CD4-positive, alpha-beta T cell treated with Interleukin-4 for 1 hour (primary cell): Measurements from ENCODE around the gene HIBADH.
"Not testable (repeated sequence)": the region's sequence is repeated elsewhere in the genome, so short reads cannot be mapped to it uniquely, and the experiment has no call there.

ENCODE experiments used
- DNase-seq, 2 donors: peaks; one replicate each; pipeline ENCODE4 v3.0.0-alpha.2; 2020 to 2022

The HIBADH gene

DNA sequence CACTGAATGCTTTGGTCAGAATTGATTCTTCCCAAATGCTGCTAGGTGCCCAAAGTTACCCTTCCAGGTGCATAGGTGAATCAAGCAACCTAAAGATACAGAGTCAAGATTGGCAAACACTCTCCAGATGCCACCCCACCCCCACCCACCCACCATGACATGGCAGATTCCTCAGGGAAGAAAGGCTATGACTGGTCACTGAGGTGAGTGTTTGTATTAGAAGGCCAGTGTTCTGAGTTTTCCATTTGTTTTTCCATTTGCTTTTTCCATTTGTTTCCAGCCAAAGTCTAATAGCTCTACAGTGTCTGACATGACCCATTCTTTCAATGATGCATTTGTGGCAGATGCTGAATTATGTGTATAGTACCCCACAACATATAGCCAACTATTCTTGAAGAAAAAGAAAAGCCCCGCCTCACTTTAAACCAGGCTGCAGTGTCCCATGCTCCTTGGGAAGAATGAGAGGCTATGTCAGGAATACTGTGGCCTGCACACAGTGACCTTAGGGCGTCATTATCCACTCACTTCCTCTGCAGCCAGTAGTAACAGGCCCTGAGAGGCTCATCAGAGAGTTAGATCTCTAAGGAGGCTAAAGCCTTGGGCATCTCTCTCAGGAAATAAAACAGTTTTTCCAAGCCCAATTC lies 16.1 kb upstream of the HIBADH start:
- no peak for DNase-seq

DNA sequence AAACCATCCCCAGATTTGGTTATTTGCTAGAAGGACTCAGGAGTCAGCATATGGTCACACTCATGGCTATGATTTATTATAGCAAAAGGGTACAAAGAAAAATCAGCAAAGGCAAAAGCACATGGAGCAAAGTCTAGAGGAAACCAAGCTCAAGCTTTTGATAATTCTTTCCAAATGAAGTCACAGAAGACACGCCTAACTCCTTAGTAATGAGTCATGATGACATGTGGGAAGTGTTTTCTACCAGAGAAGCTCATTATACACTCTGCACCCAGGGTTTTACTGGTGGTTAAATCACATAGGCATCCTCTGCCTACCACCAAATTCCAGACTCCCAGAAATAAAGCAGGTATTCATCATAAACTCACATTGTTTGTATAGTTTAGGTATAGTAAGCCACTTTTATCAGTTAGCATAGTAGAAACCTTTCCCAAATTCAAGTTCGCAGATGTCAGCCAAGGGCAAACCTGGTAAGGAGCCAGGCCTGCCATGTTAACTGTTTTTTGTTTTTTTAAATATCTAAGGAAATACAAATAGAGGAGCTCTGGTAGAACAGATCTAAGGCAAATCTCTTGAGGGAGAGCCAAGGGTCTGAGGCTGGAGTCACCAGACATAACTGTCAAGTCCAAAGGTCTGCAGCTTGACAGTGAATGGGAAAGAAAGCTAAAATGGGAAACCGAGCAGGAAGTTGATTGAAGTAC lies 15.4 kb upstream of the HIBADH start:
- no peak for DNase-seq

DNA sequence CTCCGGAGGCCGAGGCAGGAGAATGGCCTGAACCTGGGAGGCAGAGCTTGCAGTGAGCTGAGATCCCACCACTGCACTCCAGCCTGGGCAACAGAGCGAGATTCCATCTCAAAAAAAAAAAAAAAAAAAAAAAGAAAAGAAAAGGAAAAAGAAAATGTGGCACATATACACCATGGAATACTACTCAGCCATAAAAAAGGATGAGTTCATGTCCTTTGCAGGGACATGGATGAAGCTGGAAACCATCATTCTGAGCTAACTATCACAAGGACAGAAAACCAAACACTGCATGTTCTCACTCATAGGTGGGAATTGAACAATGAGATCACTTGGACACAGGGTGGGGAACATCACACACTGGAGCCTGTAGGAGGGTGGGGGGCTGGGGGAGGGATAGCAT lies 11.4 kb upstream of the HIBADH start:
- DNase-seq: not testable (repeated sequence)

DNA sequence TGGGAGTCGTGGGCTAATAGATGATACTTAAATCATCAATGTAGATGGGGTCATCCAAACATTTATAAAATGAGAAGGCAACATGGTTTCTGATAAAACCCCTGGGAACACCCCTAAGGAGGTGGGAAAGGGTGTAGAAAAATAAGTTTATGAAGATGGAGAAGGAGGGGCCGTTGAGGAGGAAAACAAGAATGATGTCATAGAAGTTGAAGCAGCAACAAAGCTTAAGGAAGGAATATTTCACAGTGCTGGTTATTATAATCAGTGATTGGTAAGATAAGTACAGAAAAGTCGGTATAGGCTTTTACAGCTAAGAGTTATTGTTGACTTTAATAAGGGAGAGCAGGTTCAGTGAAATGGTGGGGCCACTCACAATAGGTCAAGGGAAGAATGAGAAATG lies 9.0 kb upstream of the HIBADH start:
- DNase-seq: no peak

DNA sequence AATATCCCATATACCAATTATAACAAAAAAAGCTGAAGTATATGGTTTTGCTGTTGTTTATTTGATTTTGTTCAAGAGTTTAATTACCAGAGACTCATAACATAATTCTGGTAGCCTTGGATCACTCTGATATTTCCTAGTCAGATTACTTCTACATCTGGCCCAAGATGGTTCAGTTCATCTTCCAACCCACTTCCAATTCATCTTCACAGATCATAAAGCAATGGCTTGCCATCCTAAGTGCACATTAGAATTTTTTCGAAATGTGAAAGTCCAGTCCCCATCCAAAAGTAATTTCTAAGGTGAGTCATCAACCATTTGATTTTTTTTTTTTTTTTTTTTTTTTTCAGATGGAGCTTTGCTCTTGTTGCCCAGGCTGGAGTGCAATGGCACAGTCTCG lies 8.0 kb upstream of the HIBADH start:
- DNase-seq: no peak

DNA sequence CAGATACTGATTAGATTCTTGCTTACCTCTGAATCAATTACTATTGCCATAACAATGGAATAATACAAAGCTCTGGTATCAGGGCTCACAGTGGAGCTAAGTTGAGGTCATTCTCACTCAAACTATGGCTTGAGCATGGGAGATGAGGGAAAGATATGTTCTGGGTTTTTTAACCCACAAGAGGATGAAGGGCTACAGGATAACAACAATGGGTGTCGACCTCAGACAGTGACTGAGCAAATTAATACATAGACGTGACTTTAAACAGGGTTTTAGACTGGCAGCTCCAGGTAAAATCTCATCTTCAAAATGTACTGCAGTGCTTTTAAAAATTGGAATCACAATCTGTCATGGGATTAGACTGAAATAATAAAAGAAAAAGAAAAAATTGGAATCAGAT lies 7.5 kb upstream of the HIBADH start:
- no peak for DNase-seq

DNA sequence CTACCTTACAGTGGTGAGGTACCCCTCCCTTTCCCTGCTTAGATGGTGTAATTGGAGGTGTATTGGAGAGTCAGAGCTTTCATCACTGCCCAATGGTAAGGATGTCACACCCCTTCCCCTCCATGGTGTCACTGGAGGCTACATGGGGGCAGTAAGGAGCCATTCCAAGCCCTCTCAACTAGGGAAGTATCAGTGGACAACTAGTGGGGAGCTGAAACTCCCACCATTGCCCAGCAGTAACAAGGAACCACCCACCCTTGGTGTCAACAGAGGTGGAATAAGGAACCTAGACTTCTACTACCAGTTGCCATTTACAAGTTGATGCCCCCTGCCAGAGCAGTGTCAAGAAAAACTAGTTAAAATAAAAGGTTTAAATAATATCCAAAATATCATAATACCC lies 2.8 kb upstream of the HIBADH start:
- no peak for DNase-seq

DNA sequence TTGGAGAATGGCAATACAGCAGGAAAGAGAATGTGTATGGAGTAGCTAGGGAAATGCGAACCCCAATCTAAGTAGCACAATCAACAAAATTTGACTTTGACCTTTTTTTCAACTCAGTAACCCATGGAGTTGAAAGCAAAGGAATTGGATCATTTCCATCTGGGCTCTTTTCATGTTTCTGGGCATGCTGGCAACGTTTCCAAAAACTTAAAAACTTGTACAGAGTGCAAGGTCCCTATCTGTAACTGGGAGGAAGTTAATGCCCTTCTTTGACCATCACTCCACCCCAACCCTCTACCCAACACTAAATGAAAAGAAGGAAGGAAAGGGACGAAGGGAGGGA lies 1.3 kb upstream of the HIBADH start:
- DNase-seq: no peak

DNA sequence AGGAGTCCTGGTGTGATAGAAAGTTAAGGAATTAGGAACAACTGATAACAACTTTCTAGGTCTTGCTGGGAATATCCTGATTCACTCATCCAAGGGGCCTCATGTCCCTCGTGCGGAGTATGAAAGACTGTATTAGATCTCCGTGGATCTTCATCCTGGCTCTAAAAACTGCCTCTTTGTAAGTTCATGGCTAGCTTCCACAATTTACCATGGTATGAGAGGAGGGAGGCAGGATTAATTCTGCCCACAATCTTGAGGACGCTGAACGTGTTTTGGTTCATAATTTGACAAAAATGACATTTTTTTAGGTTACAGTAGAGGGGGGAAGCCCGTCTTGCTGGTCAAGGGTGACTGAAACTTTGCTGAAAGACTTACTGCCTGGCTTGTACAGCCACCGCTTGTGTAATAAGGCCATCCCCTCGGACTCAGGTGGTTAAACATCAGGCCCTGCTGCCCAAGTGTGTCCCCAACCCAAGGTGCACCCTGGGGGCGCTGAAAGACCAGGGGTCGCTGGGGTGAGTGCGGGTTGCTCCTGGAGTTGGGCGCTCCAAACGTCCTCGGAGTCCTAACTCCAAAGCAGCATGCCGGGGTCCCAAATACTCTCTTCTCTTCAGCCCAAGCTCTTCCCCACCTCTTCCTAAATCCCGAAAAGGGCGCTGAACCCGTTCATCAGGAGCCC lies 733 bp downstream of the HIBADH start:
- peak; percentile 5 to 11 for DNase-seq

DNA sequence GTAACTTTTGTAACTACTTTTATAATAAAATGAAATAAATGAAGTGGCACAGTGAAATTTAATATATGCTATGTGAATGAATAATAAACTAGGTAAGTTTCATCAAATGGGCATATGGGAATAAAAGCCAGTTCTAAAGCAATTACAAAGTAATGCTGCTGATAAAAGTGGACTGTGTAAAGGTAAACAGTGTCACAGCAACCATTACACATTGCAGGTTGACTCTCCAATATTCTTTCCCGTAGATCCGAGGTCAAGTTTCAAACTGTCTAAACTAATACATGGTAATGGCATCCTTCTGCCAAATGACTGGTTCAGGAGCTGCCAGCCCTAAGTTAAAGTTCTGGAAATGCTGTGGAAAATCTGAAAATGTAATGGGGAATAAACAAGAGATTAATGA lies 6.0 kb downstream of the HIBADH start:
- no peak for DNase-seq

DNA sequence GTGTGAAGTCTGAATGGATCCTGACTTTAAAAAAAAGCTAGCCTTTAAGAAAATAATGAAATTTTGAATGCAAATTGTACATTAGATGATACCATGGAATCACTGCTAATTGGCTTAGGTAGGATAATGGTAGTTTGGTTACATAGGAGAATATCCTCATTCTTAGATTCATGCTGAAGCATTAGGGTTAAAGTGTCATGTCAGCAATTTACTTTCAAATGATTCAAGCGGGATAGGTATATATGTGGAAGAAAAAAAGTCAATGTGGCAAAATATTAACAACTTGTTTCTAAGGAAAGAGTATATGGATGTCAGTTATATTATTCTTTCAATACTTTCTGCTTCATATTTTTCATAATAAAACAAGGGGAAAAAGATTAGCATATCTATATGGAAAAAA lies 7.5 kb downstream of the HIBADH start:
- DNase-seq: no peak

DNA sequence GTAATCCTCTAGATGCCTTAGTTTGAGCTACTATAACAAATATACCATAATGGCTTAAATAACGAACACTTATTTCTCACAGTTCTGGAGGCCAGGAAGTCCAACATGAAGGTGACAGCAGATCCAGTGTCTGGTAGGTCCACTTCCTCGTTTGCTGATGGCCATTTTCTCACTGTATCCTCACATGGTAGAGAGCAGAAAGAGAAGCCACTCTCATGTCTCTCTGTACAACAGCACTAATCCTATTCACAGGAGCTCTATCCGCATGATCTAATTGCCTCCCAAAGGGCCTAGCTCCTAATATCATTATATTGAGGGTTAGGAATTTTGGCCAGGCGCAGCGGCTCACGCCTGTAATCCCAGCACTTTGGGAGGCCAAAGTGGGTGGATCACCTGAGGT lies 10.2 kb downstream of the HIBADH start:
- no peak for DNase-seq

DNA sequence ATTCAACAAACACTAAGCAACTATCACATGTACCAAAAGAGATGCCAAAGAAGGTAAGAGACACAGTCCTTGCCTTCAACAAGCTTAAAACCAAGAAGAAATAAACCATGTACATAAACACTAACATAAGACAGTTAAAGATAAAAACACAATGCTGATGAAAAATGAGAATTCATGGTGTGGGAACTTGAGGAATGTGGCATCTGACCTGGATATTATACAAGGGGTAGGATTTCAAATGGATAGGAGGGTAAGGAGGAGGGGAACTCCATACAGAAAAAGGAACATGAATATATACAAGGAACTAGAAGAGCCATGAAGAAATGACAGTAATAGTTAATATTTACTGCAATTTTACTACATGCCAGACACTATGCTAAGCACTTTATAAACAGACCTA lies 11.0 kb downstream of the HIBADH start:
- DNase-seq: no peak

DNA sequence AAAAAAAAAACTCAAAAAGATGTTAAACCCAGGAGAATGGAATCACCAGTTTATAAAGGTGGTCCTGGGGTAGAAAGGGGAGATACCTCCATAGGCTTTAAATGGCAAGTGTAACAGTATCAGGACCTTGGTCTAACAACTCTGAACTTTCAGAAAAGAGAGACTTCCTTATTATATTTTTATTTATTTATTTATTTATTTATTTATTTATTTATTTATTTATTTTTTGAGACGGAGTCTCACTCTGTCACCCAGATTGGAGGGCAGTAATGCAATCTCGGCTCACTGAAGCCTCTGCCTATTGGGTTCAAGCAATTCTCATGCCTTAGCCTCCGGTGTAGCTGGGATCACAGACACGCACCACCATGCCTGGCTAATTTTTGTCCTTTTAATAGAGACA lies 12.4 kb downstream of the HIBADH start:
- no peak for DNase-seq

DNA sequence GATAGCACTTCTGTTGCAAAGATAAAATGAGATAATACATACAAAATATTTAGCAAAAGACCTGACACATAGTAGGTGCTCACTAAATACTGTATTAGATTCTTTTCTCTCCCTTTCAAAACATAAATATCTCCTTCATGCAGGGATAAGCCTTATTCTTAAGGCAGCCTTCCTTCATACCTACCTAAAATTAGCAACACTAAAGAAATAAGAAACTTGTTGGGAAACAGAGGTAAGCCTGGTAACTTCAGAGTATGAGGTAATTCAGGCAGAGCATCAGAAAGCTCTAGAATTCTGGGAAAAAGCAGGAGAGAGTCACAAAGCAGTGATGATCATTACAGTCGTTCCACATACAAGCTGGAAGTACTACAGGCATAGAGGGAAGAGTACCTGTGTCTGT lies 15.2 kb downstream of the HIBADH start:
- no peak for DNase-seq

DNA sequence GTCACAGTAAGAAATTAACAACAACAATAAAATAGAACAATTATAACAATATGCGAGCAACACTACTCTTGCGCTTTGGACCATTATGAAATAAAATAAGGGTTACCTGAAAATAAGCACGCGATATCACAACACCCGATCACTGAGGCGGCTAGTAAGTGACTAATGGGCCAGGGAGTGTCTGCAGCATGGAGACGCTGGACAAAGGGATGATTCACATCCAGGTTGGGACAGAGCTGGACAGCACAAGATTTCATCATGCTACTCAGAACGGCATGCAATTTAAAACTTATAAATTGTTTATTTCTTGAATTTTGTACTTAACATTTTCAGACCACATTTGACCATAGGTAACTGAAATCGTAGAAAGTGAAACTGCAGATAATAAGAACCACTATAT lies 15.6 kb downstream of the HIBADH start:
- DNase-seq: no peak

DNA sequence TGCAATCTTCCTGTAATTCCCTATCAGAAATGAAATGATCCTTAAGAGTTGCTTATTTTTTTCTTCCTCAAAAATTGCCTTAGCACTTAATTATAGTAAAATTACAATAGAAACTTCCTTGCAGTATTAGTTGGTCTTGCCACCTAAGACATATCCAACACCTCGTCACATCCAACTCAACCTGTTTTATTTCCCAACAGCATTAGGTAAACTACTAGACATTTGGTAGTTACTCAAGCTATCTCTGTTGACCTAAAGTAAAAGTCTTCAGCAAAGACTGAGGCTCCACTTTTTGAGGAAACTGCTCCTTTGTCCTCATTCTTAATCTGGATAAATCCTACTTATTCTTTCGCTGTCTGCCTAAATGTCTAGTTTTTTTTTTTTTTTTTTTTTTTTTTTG lies 20.4 kb downstream of the HIBADH start:
- DNase-seq: no peak

DNA sequence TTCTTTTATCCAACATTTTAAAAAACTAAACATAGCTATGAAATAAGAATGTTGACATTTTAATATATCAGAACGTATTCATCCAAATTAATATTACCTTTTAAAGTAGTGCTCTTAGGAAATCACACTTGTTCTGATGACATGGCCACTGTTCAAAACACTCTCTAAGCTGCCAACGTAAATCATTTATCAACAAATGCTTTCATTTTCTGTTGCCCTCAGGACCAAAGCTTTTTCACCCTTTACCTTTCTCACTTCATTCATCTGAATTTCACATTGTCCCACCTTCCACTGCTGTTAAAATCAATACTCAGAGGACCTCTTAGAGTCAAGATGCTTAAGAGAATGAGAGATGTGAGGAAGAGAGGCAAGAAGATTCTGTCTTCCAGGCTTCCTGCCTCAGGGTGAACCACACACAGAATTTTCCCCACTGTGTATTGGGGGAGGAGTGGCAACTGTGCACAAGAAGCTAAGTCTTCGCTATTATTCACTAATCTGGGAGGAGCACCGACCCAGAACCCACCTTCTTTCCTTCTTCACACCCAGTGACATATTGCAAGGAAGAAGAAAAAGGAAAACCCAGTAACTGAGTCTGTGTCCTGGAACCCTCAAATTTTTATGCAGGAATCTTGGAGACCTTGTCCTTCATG lies 21.0 kb downstream of the HIBADH start:
- no peak for DNase-seq

DNA sequence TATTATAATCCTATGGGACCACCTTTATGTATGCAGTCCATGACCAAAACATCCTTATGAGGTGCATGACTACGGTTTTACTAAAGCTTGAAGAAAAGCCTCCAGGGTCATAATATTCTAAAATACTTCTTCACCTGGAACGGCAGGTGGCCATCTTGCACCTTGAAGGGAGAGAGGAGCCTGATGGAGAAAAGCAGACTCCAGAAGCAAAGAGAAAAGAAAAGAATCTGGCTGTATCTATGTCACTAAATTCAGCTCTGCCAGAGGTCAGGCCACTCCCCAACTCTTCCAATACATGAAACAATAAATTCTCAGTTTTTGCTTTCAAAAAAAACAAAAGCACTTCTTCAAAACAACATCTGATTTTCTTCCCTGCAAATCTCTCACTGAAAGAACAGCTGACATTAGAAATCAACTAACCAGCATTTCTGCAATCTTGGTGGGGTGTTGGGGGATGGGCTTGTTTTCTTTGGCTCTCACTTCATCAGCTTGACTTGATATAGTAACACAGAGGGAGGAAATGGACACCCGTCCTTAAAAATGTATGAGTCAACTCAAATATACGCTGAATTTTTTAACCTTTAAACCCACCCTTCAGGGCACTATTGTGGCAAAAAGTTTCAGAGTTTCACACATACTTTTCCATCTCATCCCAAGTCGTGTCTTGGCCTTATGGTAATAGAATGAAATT lies 21.7 kb downstream of the HIBADH start:
- DNase-seq: no peak

DNA sequence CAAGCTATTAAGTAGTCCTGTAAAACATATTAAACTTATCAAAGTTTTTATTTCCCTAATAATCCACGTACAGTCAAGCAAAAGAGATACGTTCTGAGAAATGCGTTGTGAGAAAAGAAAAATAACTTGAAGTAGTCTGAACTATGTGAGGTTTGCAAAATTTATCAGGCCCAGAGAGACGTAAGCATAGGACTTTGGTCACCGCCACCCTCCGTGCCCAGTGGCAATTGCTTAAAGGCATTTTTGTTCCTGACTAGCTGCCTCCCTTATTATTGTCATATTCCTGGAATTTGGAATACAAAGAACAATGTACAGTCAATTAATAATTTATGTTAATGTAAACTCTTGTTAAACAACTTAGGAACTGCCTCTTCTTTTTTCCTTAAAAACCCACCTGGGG lies 22.8 kb downstream of the HIBADH start:
- DNase-seq: no peak

DNA sequence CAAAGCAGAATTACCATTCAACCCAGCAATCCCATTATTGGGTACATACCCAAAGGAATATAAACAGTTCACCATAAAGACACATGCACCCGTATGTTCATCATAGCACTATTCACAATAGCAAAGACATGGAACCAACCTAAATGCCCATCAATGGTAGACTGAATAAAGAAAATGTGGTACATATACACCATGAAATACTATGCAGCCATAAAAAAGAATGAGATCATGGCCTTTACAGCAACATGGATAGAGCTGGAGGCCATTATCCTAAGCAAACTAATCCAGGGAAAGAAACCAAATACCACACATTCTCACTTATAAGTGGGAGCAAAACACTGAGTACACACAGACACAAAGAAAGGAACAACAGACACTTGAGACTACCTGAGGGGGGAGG lies 23.6 kb downstream of the HIBADH start:
- not testable (repeated sequence) for DNase-seq

DNA sequence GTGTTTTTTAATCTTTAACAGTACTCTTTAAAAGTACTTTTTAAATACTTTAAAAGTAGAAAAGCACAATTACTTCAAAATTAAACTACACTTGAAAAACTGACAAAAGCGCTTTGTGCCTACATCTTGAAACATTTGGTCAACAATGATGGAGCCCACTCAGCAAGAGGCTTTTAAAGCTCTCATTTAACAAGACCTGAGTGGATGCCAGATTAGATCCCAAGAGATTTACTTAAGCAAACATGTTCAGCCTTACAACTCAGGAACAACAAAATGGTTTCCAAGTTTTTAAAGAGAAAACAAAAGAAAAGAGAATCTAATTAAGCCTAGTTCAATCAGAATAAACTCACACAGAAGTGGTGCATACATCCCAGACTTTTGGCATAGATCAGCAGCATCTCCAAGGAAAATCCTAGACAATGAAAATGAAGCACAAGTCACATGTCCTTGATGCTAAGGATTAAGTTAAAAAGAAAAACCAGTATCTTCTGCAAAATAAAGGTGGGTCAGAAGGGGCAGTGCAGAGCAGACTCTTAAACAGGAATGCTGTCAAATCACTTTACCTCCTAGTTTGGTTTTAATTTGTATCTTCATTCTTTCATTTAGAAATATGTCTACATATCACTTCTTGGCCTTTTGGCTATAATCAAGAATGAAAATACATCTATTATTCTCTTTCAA lies 26.2 kb downstream of the HIBADH start:
- DNase-seq: no peak

DNA sequence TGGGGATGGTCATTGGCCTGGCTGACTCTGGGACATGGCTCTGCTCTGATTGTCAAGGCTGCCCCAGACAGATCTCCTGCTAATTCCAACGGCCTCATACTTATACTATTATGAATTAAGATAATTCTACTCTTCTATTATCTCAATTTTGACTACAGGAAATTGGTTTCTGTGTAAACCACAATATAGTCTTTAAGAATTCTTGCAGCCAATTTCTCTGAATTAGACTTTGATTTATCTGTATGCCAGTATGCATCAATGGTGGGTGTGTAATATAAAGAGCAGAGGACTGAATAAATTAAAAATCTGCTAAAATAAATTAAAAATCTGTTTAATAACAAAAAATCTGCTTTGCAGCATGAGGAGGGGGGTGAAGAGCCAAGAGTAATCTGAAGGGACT lies 27.0 kb downstream of the HIBADH start:
- DNase-seq: no peak
